Erythroblast (primary cell): Measurements from ENCODE around the gene RNF152.

Experiments
- GATA1 ChIP-seq: IDR thresholded peaks from 2 replicates; pipeline ENCODE4 v1.6.1; 2011; ENCODE audit warnings: low read depth, mild to moderate bottlenecking, control low read depth, low read length, moderate library complexity
- POLR2A ChIP-seq: IDR thresholded peaks from 2 replicates; pipeline ENCODE4 v1.6.1; 2011; ENCODE audit warnings: mild to moderate bottlenecking, low read length

GRCh38 chr18:61908661-61909060 lies 15.9 kb upstream of the RNF152 start:
- TF ChIP-seq POLR2A (no peak), GATA1 (no peak)
